ENCODE data around the gene OSCP1. TPM values are rescaled to one million over a fixed set of nuclear protein-coding genes. Genes with fewer than 3 reads are reported as not detected.

The OSCP1 gene
- total and polyA plus RNA-seq, 2 experiments from 2014 or later, result 6.9 to 10.2 TPM

DNA sequence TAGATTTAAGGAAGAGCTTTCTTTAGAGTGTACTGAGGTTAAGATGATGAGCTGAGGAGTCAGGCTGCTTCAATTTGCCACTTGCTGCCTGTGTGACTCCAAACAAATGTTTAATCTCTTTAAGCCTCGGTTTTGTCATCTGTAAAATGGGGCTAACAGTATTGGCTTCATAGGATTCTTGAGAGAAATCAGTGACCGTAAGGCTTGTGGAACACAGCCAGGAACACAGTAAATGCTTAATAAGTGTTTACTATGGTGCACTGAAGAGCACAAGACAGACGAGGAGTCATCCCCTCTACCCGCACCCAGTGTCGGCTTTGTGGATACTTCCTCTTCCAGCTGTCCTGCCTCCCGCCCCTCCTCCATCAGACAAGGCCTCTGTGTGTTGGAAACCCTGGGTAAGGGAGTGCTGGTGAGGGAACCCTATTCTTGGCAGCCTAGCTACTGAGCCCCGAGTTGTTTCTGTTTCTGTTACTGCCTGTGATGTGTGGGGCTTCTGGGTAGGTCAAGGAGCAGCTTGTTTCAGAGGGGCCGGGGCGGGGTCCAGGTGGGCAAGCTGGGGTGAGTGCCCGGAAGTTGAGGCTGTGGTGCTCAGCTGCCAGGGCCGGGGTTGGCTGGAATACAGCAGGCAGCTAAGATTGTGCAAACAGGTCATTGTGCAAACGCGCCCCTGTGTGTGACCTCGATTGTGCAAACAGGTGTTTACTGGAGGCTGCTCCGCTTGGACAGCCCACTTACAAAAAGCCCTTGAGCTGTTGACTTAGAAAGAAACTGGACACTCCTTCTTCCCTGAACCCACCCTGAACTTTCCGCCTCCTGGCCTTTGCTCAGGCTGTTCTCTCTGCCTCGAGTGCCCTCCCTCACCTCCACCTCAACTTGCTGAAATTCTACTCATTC, 36.4 kb upstream of the OSCP1 start:
- Histone ChIP-seq H3K79me2 (ENCODE audit: insufficient read depth) (no peaks in the 10 kb centered on the region), H3K36me3 (ENCODE audit: low read depth) (no peaks in the 10 kb centered on the region), H3K9me3 (ENCODE audit: low read depth) (no peaks in the 10 kb centered on the region), H3K4me2 (ENCODE audit: unreplicated experiment) (no peak overlapping the region), H3K4me3 (no peak overlapping the region), H3K27ac (no peak overlapping the region), H2AFZ (no peak overlapping the region), H4K20me1 (ENCODE audit: insufficient read depth) (no peaks in the 10 kb centered on the region), H3K9me2 (ENCODE audit: insufficient read depth) (no peaks in the 10 kb centered on the region), H3K9ac (no peak overlapping the region), H3F3A (ENCODE audit: insufficient read depth) (no peaks in the 10 kb centered on the region), H3K4me1 (ENCODE audit: insufficient read depth) (no peaks in the 10 kb centered on the region), H3K27me3 (replicated peaks; ENCODE audit: insufficient read depth) (peaks cover 14% of the 10 kb centered on the region; the same call in 1 of the 2 replicates)
- 59 to 67% methylated on average over 17 of the region's 17 CpGs for WGBS, 2 experiments (ENCODE audit: low coverage in 1 of 2, low lambda C conversion rate in 2 of 2, missing lambda C conversion rate in 2 of 2)
- TF ChIP-seq EZH2 (IDR thresholded peaks at IDR 0.05; ENCODE audit: insufficient read depth, poor library complexity, severe bottlenecking), result no peak
- TF ChIP-seq EZH2phosphoT487 (IDR thresholded peaks at IDR 0.05; ENCODE audit: insufficient read depth, low read depth), result no peak
- no peak for DNase-seq
- in situ Hi-C loops (cut with MboI), result no loop called here

DNA sequence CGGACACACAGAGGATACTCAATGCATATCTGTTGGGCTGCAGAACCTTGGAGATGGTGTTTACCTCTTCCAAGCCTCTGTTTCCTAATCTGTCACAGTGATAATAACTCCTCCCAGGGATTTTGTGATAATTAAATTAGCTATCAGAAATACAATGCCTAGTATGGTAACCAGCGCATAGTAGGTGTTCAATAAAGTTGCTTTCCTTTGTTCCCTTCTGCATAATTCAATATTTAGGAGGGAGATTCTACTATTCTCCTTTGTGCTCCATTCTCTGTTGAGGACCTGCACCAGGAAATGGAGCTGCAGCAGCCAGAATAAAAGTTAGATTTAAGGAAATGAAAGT, 35.8 kb upstream of the OSCP1 start:
- H3K9ac ChIP-seq, result no peak overlapping the region
- 61 to 75% methylated on average over 2 of the region's 2 CpGs for WGBS, 2 experiments (ENCODE audit: low coverage in 1 of 2, low lambda C conversion rate in 2 of 2, missing lambda C conversion rate in 2 of 2)

DNA sequence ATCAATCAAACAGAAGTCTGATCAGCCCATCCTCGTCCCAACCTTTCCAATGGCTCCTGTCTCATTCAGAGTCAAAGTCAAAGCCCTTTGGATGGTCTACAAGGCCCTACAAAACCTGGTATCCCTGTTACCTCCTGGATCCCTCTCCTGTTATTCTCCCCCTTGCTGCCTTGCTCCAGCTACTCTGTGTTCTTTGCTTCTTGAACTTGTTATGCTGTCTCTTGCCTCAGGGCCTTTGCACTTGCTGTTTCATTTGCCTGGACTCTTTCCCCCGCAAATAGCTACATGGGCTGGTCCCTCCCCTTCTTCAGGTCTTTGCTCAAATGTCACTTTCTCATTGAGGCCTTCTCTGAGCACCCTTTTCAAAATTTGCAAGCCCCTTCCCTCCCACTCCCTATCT, 33.8 kb upstream of the OSCP1 start:
- Histone ChIP-seq H3K9me2 (ENCODE audit: insufficient read depth) (no peaks in the 10 kb centered on the region), H3F3A (ENCODE audit: insufficient read depth) (no peaks in the 10 kb centered on the region), H3K9ac (no peak overlapping the region), H3K4me3 (no peak overlapping the region), H3K4me1 (ENCODE audit: insufficient read depth) (no peaks in the 10 kb centered on the region), H3K4me2 (ENCODE audit: unreplicated experiment) (no peak overlapping the region), H4K20me1 (ENCODE audit: insufficient read depth) (no peaks in the 10 kb centered on the region), H3K27me3 (replicated peaks; ENCODE audit: insufficient read depth) (peaks cover 14% of the 10 kb centered on the region; the same call in 1 of the 2 replicates), H2AFZ (no peak overlapping the region), H3K27ac (no peak overlapping the region), H3K36me3 (ENCODE audit: low read depth) (no peaks in the 10 kb centered on the region), H3K9me3 (ENCODE audit: low read depth) (no peaks in the 10 kb centered on the region), H3K79me2 (ENCODE audit: insufficient read depth) (no peaks in the 10 kb centered on the region)
- in situ Hi-C loops (cut with MboI), result no loop called here
- TF ChIP-seq EZH2 (IDR thresholded peaks at IDR 0.05; ENCODE audit: insufficient read depth, poor library complexity, severe bottlenecking) (no peak), EZH2phosphoT487 (IDR thresholded peaks at IDR 0.05; ENCODE audit: insufficient read depth, low read depth) (no peak)
- DNase-seq, result no peak
- whole genome bisulfite sequencing, 2 experiments (ENCODE audit: low coverage in 1 of 2, low lambda C conversion rate in 2 of 2, missing lambda C conversion rate in 2 of 2), result 63 to 65% methylated on average over 2 of the region's 2 CpGs

More for the DNA sequence above, 35.8 kb upstream of the OSCP1 start:
- Histone ChIP-seq H3K36me3 (ENCODE audit: low read depth) (no peaks in the 10 kb centered on the region), H3K4me1 (ENCODE audit: insufficient read depth) (no peaks in the 10 kb centered on the region), H3F3A (ENCODE audit: insufficient read depth) (no peaks in the 10 kb centered on the region), H4K20me1 (ENCODE audit: insufficient read depth) (no peaks in the 10 kb centered on the region), H3K27ac (no peak overlapping the region), H3K4me2 (ENCODE audit: unreplicated experiment) (no peak overlapping the region), H3K4me3 (no peak overlapping the region), H3K79me2 (ENCODE audit: insufficient read depth) (no peaks in the 10 kb centered on the region), H3K9me3 (ENCODE audit: low read depth) (no peaks in the 10 kb centered on the region), H3K27me3 (replicated peaks; ENCODE audit: insufficient read depth) (peaks cover 14% of the 10 kb centered on the region; the same call in 1 of the 2 replicates), H3K9me2 (ENCODE audit: insufficient read depth) (no peaks in the 10 kb centered on the region), H2AFZ (no peak overlapping the region)
- in situ Hi-C loops (cut with MboI), result no loop called here
- DNase-seq, result no peak
- TF ChIP-seq EZH2 (IDR thresholded peaks at IDR 0.05; ENCODE audit: insufficient read depth, poor library complexity, severe bottlenecking) (no peak), EZH2phosphoT487 (IDR thresholded peaks at IDR 0.05; ENCODE audit: insufficient read depth, low read depth) (no peak)

DNA sequence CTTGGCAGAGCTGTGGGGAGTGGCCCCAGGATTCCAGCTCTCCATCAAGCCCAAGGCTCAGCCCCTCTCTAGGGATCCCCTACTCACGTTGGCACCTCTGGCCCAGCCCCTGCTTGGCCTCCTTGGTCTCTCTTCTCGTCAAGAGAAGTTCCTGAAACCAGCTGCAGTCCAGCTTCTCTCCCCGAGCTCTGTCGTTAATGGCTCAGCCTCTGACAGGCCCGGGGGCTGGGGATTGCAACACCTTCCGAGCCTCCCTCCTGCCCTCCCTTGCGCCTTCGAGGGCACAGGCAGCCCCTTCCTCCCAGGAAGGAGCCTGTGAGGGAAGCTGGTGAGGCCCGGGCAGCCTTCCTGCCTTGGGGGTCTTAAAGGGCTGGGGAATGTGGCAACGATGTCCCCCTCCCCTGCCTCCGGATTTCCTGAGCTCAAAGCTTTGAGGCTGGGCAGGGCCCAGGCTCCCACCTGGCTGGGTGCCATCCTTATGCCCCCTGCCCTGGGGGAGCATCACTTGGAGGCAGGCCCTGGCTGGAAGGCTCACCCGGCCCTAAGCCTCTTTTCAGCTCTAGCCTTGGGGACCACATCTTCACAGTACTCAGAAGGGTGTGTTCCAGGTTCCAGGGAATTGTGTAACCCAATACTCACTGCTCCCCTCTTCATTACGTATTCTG, 32.6 kb upstream of the OSCP1 start, which contains the start of gene CSF3R:
Gene CSF3R, minus strand, starts transcription at position 190 of the 665 bp plus-strand sequence. CDS start 3,417 bp downstream, outside the sequence.
- DNase-seq, result no peak
- in situ Hi-C loops (cut with MboI), result no loop called here
- Histone ChIP-seq H2AFZ (no peak within 1 kb of the TSS), H3K4me2 (ENCODE audit: unreplicated experiment) (no peak within 1 kb of the TSS), H3K27me3 (replicated peaks; ENCODE audit: insufficient read depth) (peaks cover 14% of the 10 kb centered on the region; the same call in 1 of the 2 replicates), H3K4me1 (ENCODE audit: insufficient read depth) (no peaks in the 10 kb centered on the region), H3K27ac (no peak within 1 kb of the TSS), H3K9me3 (ENCODE audit: low read depth) (no peaks in the 10 kb centered on the region), H3K79me2 (ENCODE audit: insufficient read depth) (no peaks in the 10 kb centered on the region), H3K36me3 (ENCODE audit: low read depth) (no peaks in the 10 kb centered on the region), H3K9me2 (ENCODE audit: insufficient read depth) (no peaks in the 10 kb centered on the region), H3K4me3 (no peak within 1 kb of the TSS), H4K20me1 (ENCODE audit: insufficient read depth) (no peaks in the 10 kb centered on the region), H3F3A (ENCODE audit: insufficient read depth) (no peaks in the 10 kb centered on the region), H3K9ac (no peak within 1 kb of the TSS)
- 34 to 39% methylated on average over 13 of the region's 13 CpGs for WGBS, 2 experiments (ENCODE audit: low coverage in 1 of 2, low lambda C conversion rate in 2 of 2, missing lambda C conversion rate in 2 of 2)
- TF ChIP-seq EZH2 (IDR thresholded peaks at IDR 0.05; ENCODE audit: insufficient read depth, poor library complexity, severe bottlenecking) (no peak), EZH2phosphoT487 (IDR thresholded peaks at IDR 0.05; ENCODE audit: insufficient read depth, low read depth) (no peak)
